Suppressor macrophage treated with lipopolysaccharide for 1 hour (primary cell): ENCODE data around the gene CCDC43.
"Not testable (repeated sequence)": the region's sequence is repeated elsewhere in the genome, so short reads cannot be mapped to it uniquely, and the experiment has no call there.

Experiments
- DNase-seq, 3 donors: peaks; one replicate each; pipeline ENCODE4 v3.0.0-alpha.2; 2020 to 2022

CCDC43 gene

GRCh38 chr17:44689477-44690217, at the start of gene CCDC43:
Gene CCDC43, minus strand, starts transcription at chr17:44689776. Its CDS starts 23 bp downstream, at chr17:44689753.
- peak; percentile 95 for DNase-seq

GRCh38 chr17:44738214-44738906, 48.8 kb upstream of the CCDC43 start:
- DNase-seq = peak in 2 of 3 donors; percentile 20 to 27

- DNase-seq = no peak
Observed at GRCh38 chr17:44736551-44737240, 47.1 kb upstream of the CCDC43 start.

- no peak for DNase-seq
Observed at GRCh38 chr17:44734272-44734671, 44.7 kb upstream of the CCDC43 start.

- DNase-seq = no peak
Observed at GRCh38 chr17:44733753-44734152, 44.2 kb upstream of the CCDC43 start.

- not testable (repeated sequence) for DNase-seq
Observed at GRCh38 chr17:44726121-44726520, 36.5 kb upstream of the CCDC43 start.

- no peak for DNase-seq
Observed at GRCh38 chr17:44722254-44722653, 32.7 kb upstream of the CCDC43 start.

- no peak for DNase-seq
Observed at GRCh38 chr17:44719444-44719843, 29.9 kb upstream of the CCDC43 start.

GRCh38 chr17:44708401-44709263, 19.1 kb upstream of the CCDC43 start, which contains the start of gene DBF4B:
Gene DBF4B, plus strand, starts transcription at chr17:44708665. Its CDS starts 156 bp downstream, at chr17:44708821.
- DNase-seq = peak; percentile 92 to 95 (median 94)

GRCh38 chr17:44707755-44708400, 18.3 kb upstream of the CCDC43 start:
- DNase-seq = no peak

GRCh38 chr17:44700288-44700687, 10.7 kb upstream of the CCDC43 start:
- not testable (repeated sequence) for DNase-seq

GRCh38 chr17:44693609-44694008, 4.0 kb upstream of the CCDC43 start:
- no peak for DNase-seq

- DNase-seq = peak in 1 of 3 donors; percentile 15
Observed at GRCh38 chr17:44690746-44691306, 1.2 kb upstream of the CCDC43 start.

- no peak for DNase-seq
Observed at GRCh38 chr17:44688675-44689476, 700 bp downstream of the CCDC43 start.

- no peak for DNase-seq
Observed at GRCh38 chr17:44688200-44688599, 1.4 kb downstream of the CCDC43 start.

GRCh38 chr17:44687756-44688155, 1.8 kb downstream of the CCDC43 start:
- DNase-seq = no peak

- peak; percentile 31 to 51 (median 35) for DNase-seq
Observed at GRCh38 chr17:44683303-44683702, 6.3 kb downstream of the CCDC43 start.

- no peak for DNase-seq
Observed at GRCh38 chr17:44677136-44677535, 12.4 kb downstream of the CCDC43 start.

GRCh38 chr17:44673893-44674292, 15.7 kb downstream of the CCDC43 start:
- no peak for DNase-seq

- peak; percentile 21 to 57 (median 45) for DNase-seq
Observed at GRCh38 chr17:44672479-44673093, 17.0 kb downstream of the CCDC43 start.
